GM18861 (cell line): Measurements from ENCODE around the gene PTPN11.
"Not testable (repeated sequence)": the region's sequence is repeated elsewhere in the genome, so short reads cannot be mapped to it uniquely, and the experiment has no call there.

ENCODE experiments used
- ATAC-seq: cut with Tn5 transposase; IDR thresholded peaks from one replicate; pipeline ENCODE4 v1.9.1; 2021; ENCODE audit not compliant: unreplicated experiment

PTPN11 gene

DNA sequence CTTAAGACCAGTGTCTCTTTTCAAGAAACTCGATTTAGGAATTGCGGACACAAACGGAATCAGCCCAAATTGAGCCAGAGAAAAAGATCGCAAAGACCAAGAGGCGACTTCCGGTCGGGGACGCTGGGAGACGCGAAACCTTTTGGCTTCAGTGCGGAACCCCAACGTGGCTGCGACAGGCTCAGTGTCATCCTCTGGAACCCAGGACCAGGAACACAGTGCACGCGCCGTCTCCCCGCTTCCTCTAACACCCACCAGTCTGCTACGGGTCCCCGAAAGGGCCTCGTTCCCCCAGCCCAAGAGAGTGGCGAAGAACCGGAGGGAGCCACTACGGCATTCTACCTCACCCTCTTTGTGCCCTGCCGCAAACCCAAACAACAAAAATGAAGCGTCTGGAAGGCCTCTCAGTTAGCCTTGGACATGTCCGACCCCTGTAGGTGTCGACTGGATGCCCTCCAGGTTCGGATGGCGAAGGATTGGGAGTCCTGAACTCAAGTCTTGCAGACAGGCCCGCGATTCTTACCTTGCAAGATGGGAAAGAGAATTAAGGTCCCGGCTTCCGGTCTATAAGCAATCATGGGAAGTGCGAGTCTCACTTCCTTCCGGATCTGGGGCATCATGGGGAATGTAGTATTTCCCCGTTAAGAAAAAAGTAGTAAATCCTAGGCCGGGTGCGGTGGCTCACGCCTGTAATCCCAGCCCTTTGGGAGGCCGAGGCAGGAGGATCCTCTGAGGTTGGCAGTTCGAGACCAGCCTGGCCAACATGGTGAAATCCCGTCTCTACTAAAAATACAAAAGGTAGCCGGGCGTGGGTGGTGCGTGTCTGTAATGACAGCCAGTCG, 9.5 kb upstream of the PTPN11 start, which contains the start of gene RPL6:
RPL6 (minus strand) TSS at position 542 of the 842 bp plus-strand sequence. CDS start 949 bp downstream, outside the sequence.
- ATAC-seq = peak; percentile 77

- no peak for ATAC-seq
Observed at GRCh38 chr12:112409906-112410244, 8.9 kb upstream of the PTPN11 start.

- no peak for ATAC-seq
Observed at GRCh38 chr12:112413855-112414625, 4.7 kb upstream of the PTPN11 start.

DNA sequence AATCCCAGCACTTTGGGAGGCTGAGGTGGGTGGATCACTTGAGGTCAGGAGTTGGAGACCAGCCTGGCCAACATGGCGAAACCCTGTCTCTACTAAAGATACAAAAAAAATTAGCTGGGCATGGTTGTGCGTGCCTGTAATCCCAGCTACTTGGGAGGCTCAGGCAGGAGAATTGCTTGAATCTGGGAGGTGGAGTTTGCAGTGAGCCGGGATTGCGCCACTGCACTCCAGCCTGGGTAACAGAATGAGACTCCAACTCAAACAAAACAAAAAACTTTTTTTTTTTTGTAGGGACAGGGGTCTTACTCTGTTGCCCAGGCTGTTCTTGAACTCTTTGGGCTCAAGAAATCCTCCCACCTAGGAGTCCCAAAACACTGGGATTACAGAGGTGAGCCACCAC, 3.3 kb upstream of the PTPN11 start:
- not testable (repeated sequence) for ATAC-seq

- ATAC-seq = no peak
Observed at GRCh38 chr12:112418273-112418607, 507 bp upstream of the PTPN11 start.

- peak; percentile 40 for ATAC-seq
Observed at GRCh38 chr12:112419297-112420133, 768 bp downstream of the PTPN11 start.

- ATAC-seq = no peak
Observed at GRCh38 chr12:112420740-112421139, 2.0 kb downstream of the PTPN11 start.

DNA sequence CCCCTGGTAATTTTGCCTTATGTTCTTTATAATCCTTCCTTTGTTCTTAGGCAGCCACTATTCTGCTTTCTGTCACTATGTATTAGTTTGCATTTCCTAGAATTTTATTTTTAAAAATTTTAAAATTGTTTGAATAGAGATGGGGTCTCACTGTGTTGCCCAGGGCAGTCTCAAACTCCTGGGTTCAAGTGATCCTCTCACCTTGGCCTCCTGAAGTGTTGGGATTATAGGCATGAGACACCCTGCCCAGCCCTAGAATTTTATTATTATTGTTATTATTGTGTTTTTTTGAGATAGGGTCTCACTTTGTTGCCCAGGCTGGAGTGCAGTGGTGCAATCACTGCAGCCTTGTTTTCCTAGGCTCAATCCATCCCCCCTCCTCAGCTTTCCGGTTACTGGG, 2.6 kb downstream of the PTPN11 start:
- no peak for ATAC-seq

DNA sequence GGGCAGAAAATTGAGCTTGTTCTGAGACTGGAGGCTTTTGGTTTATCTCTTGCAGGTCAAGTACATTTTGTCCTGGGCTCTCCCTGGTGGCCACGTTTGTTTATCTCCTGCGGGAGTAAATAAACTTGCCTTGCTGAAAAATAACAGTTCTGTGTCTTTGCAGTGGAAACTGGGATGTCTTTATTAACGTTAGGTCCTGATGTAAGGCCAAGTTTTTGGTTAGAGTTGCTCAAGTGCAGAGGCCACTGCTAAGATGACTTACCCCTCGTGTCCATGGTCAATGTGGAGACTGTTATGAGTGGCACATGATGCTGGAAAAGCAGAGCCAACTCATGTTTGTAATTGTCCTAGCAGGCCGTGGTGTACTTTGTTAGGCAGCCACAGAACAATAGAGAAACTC, 3.8 kb downstream of the PTPN11 start:
- ATAC-seq = no peak

DNA sequence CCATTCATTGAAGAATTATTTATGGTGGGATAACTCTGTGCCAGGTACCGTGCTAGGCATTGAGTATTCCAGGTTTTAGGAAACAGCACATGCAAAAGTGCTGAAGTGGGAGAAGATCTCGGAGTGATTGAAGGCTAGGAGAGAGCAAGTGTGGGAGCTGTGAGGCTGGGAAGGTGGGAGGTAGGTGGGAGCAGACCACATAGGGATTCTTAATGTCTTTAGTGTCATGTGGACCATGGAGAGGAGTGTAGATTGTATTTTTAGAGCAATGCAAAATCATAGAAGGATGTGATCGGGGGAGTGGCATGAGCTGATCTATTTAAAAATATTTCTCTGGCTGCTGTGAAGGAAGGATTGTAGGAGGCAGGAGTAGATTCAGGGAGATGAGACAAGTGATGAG, 5.4 kb downstream of the PTPN11 start:
- no peak for ATAC-seq

- no peak for ATAC-seq
Observed at GRCh38 chr12:112425582-112426382, 7.0 kb downstream of the PTPN11 start.

DNA sequence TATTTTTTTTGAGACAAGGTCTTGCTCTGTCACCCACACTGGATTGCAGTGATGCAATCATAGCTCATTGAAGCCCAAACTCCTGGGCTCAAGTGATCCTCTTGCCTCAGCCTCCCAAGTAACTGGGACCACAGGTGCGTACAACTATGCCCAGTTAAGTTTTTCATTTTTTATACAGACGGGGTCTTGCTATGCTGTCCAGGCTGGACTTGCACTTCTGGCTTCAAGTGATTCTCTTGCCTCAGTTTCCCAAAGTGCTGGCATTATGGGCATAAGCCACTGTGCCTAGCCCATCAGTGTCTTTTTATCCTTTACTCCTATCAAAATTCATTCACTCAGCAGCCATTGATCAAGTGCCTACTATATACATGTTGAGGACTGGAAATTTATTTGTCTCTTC, 9.0 kb downstream of the PTPN11 start:
- no peak for ATAC-seq

GRCh38 chr12:112430929-112431328, 12.2 kb downstream of the PTPN11 start:
- no peak for ATAC-seq

- ATAC-seq = no peak
Observed at GRCh38 chr12:112431965-112432364, 13.2 kb downstream of the PTPN11 start.

- ATAC-seq = no peak
Observed at GRCh38 chr12:112433551-112433950, 14.8 kb downstream of the PTPN11 start.

- not testable (repeated sequence) for ATAC-seq
Observed at GRCh38 chr12:112438645-112439044, 19.9 kb downstream of the PTPN11 start.

- no peak for ATAC-seq
Observed at GRCh38 chr12:112439769-112440168, 21.0 kb downstream of the PTPN11 start.

- ATAC-seq = not testable (repeated sequence)
Observed at GRCh38 chr12:112440653-112441052, 21.9 kb downstream of the PTPN11 start.

- ATAC-seq = no peak
Observed at GRCh38 chr12:112443916-112444315, 25.2 kb downstream of the PTPN11 start.

- no peak for ATAC-seq
Observed at GRCh38 chr12:112446008-112446725, 27.4 kb downstream of the PTPN11 start.
